ENCODE measurements around the gene CTRB1. TPM values are rescaled to one million over a fixed set of nuclear protein-coding genes. Genes with fewer than 3 reads are reported as not detected.

The CTRB1 gene
- total and polyA plus RNA-seq, 2 of the 13 experiments (the other 11 are each of a cell fraction or from before 2014, with no cell fraction given): not detected

- peak overlapping the region in 2 of 3 experiments; percentile 27 to 60; a peak in 3 of 6 replicates for H3K4me3 ChIP-seq (replicated peaks in 1 of 3; ENCODE audit: insufficient read depth in 1 of 3, low read depth in 2 of 3, low read length in 3 of 3)
- H3K79me2 ChIP-seq (ENCODE audit: insufficient read depth, low read length): no peaks in the 10 kb centered on the region
- H2AFZ ChIP-seq (ENCODE audit: low read length): no peak overlapping the region
- CTCF ChIA-PET (ENCODE audit: low intra/inter-chr PET ratio, low total read pairs): no interaction called here
- no TSS peak for BruUV-seq (replicated peaks)
- TF ChIP-seq NRL (CRISPR knock-in tag; IDR thresholded peaks at IDR 0.05; ENCODE audit: borderline replicate concordance) (peak; percentile 32; the same call in 1 of the 2 replicates), EHMT2 (IDR thresholded peaks at IDR 0.05; ENCODE audit: borderline replicate concordance, low read depth, low read length) (no peak), GPN1 (CRISPR knock-in tag; IDR thresholded peaks at IDR 0.05; ENCODE audit: borderline replicate concordance) (no peak), ZNF687 (CRISPR knock-in tag; IDR thresholded peaks at IDR 0.05) (0 out of 2 replicates have a peak, but pooled peaks have one; percentile 2), SKIL (CRISPR knock-in tag; IDR thresholded peaks at IDR 0.05; ENCODE audit: borderline replicate concordance) (no peak), ZMAT5 (CRISPR knock-in tag; IDR thresholded peaks at IDR 0.05; ENCODE audit: borderline replicate concordance, low read depth) (no peak), LCORL (IDR thresholded peaks at IDR 0.05) (no peak), LCORL (CRISPR knock-in tag; IDR thresholded peaks at IDR 0.05) (no peak)
- H3K4me1 ChIP-seq (ENCODE audit: insufficient read depth, low read length): peaks cover 63% of the 10 kb centered on the region
- in situ Hi-C loops (cut with HindIII; ENCODE audit: extremely low pct_ligation_motif_present, low pct_unique_long_range_greater_than_20kb) (no loop called here), intact Hi-C loops (cut with micrococcal nuclease; ENCODE audit: unreplicated experiment) (no loop called here)
- POLR2A ChIA-PET: interaction anchor here (1.3 kb wide), 1 partner anchor 26 kb away, joined by 3 read pairs; no protein-coding TSS in a partner anchor
- H3K27ac ChIP-seq (ENCODE audit: extremely low read length, insufficient read depth, low read length): no peak overlapping the region
- no peaks in the 10 kb centered on the region for H3K9me3 ChIP-seq (ENCODE audit: low read length)
- DNase-seq (ENCODE audit: low spot score) (no peak), ATAC-seq (peak; percentile 2), FAIRE-seq (no peak)
- H3K9ac ChIP-seq (ENCODE audit: insufficient read depth, low read depth, low read length): peak overlapping the region; percentile 44; the same call in 1 of the 2 replicates
- 5% methylated on average over 4 of the region's 4 CpGs for WGBS (ENCODE audit: low lambda C conversion rate)
- peak overlapping the region; percentile 78 for H3K4me2 ChIP-seq (ENCODE audit: low read depth, low read length)
- H3K27me3 ChIP-seq (ENCODE audit: control insufficient read depth in 1 of 2, insufficient read depth in 2 of 2, low read length in 2 of 2): peaks cover 4 to 34% of the 10 kb centered on the region in 2 experiments; a peak in 3 of 5 replicates
- no peaks in the 10 kb centered on the region for H4K20me1 ChIP-seq (ENCODE audit: insufficient read depth, low read length)
- no peaks in the 10 kb centered on the region for H3K36me3 ChIP-seq (replicated peaks in 1 of 2; ENCODE audit: control insufficient read depth in 1 of 2, insufficient read depth in 2 of 2, low read length in 2 of 2)
Measured at GRCh38 chr16:75219088-75219487, 300 bp downstream of the CTRB1 start.
